Measurements from ENCODE around the gene GALNT13.

DNA sequence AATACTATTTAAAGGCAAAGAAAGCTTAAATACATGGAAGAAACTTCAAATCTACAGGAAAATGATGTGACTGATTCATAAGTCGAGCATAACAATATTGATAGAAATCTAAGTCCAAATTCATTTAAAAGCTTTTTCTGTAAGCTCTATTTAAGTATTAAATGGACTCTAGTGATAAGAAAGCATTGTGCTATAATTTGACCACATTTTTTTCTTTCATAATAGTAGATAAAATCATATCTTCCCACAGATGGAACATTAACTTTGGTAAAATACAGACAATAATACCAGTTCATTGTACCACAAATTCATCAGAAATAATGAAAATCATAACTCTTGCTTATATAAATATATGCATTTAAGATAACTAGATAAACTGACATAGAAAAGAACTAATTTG is 366.5 kb downstream of the GALNT13 start:
- TF ChIP-seq POLR2A (IDR thresholded peaks at IDR 0.05) (no peak), POLR2AphosphoS5 (IDR thresholded peaks at IDR 0.05) (no peak), EP300 (IDR thresholded peaks at IDR 0.05) (no peak)

Measured in gastroesophageal sphincter (tissue), 2 donors.